ENCODE data around the gene FLRT2. TPM values are rescaled to one million over a fixed set of nuclear protein-coding genes. Genes with fewer than 3 reads are reported as not detected.

FLRT2 gene
- total and polyA plus RNA-seq, 2 of the 4 experiments (the other 2 are of a cell fraction), result 10.2 to 13.1 TPM

- Histone ChIP-seq H3K9ac (ENCODE audit: low read depth, low read length) (no peak overlapping the region), H2BK15ac (ENCODE audit: low read depth, low read length) (no peak overlapping the region), H2BK5ac (ENCODE audit: low read depth, low read length, poor library complexity, severe bottlenecking) (no peak overlapping the region), H4K20me1 (ENCODE audit: insufficient read depth, low read length) (no peaks in the 10 kb centered on the region), H3K23ac (ENCODE audit: low read depth, low read length) (no peak overlapping the region), H3K18ac (ENCODE audit: low read depth, low read length) (no peak overlapping the region), H2BK120ac (ENCODE audit: low read depth, low read length) (no peak overlapping the region), H3K27ac (ENCODE audit: insufficient read depth, low read length) (no peak overlapping the region), H3K27me3 (ENCODE audit: control insufficient read depth, insufficient read depth, low read length) (no peaks in the 10 kb centered on the region), H3K56ac (ENCODE audit: extremely low read depth, insufficient read depth, low read length) (no peak overlapping the region), H3K4ac (ENCODE audit: low read depth, low read length) (no peak overlapping the region), H3K79me1 (ENCODE audit: low read depth in 1 of 2, low read length in 2 of 2) (no peaks in the 10 kb centered on the region), H3K36me3 (ENCODE audit: control insufficient read depth, insufficient read depth, low read length) (no peaks in the 10 kb centered on the region), H4K91ac (ENCODE audit: insufficient read depth, low read depth, low read length) (no peak overlapping the region), H2AK9ac (replicated peaks; ENCODE audit: low read depth, low read length, poor library complexity) (no peak overlapping the region), H4K8ac (ENCODE audit: low read depth in 2 of 2, low read length in 2 of 2) (no peak overlapping the region), H3K9me1 (ENCODE audit: insufficient read depth, low read length) (no peaks in the 10 kb centered on the region), H3K4me2 (ENCODE audit: low read depth, low read length) (no peak overlapping the region), H2AFZ (replicated peaks; ENCODE audit: low read length, poor library complexity) (no peak overlapping the region), H3K4me1 (ENCODE audit: control insufficient read depth, insufficient read depth, low read length) (peaks cover 2% of the 10 kb centered on the region; the same call in 1 of the 2 replicates), H4K5ac (ENCODE audit: low read depth, low read length) (no peak overlapping the region), H3K4me3 (ENCODE audit: insufficient read depth, low read depth, low read length) (no peak overlapping the region), H2AK5ac (ENCODE audit: low read depth, low read length) (no peak overlapping the region), H3K14ac (replicated peaks; ENCODE audit: low read depth, low read length) (no peak overlapping the region), H2BK20ac (ENCODE audit: low read depth, low read length) (no peak overlapping the region), H3K9me3 (ENCODE audit: control insufficient read depth, insufficient read depth, low read length) (no peaks in the 10 kb centered on the region)
- intact Hi-C loops (cut with micrococcal nuclease) (no loop called here), dilution Hi-C loops (cut with HindIII; ENCODE audit: low sequenced_read_pairs, unreplicated experiment) (no loop called here), in situ Hi-C loops (cut with MboI; ENCODE audit: low sequenced_read_pairs) (no loop called here)
- CTCF ChIA-PET, result interaction anchor here (0.6 kb wide), 1 partner anchor 27 kb away, joined by 4 read pairs; no protein-coding TSS in a partner anchor
- no CpG with 5 or more reads among the region's 3 CpGs for WGBS, 2 experiments (ENCODE audit: extremely low coverage in 2 of 2, insufficient read length in 1 of 2)
- no TSS peak for BruUV-seq (replicated peaks)
- ATAC-seq (ENCODE audit: low read depth) (0 out of 2 replicates have a peak, but pooled peaks have one; percentile 17), DNase-seq (no peak)
- TF ChIP-seq ELK1 (IDR thresholded peaks at IDR 0.05; ENCODE audit: borderline replicate concordance, low read depth, low read length), result no peak
- TF ChIP-seq RCOR1 (IDR thresholded peaks at IDR 0.05; ENCODE audit: insufficient replicate concordance, low read length), result no peak
- TF ChIP-seq, protein P1, sequence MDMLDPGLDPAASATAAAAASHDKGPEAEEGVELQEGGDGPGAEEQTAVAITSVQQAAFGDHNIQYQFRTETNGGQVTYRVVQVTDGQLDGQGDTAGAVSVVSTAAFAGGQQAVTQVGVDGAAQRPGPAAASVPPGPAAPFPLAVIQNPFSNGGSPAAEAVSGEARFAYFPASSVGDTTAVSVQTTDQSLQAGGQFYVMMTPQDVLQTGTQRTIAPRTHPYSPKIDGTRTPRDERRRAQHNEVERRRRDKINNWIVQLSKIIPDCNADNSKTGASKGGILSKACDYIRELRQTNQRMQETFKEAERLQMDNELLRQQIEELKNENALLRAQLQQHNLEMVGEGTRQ (IDR thresholded peaks at IDR 0.05; ENCODE audit: low read depth, low read length), result no peak
- no peak for TF ChIP-seq MAZ (IDR thresholded peaks at IDR 0.05; ENCODE audit: borderline replicate concordance, low read depth, low read length)
- POLR2A ChIA-PET (ENCODE audit: unreplicated experiment), result no interaction called here
Measured at GRCh38 chr14:85481471-85481870, 48.5 kb upstream of the FLRT2 start.
